Upper lobe of left lung (tissue), 6 donors: ENCODE results near the gene NME9. TPM values are rescaled to one million over a fixed set of nuclear protein-coding genes. Genes with fewer than 3 reads are reported as not detected.

Source experiments
- ATAC-seq, 2 donors: fragments of 200-7000 bp; cut with Tn5 transposase; one replicate each; pipeline ENCODE4 v1.9.1; 2022; ENCODE audit warnings: mild to moderate bottlenecking in 2 of 2, moderate library complexity in 2 of 2; ENCODE audit not compliant: low FRiP score in 2 of 2
- DNase-seq, 2 donors: peaks; one replicate each; pipeline ENCODE4 v3.0.0-alpha.2; 2019 to 2020
- H3K27ac ChIP-seq, 4 donors: fragments of 200-600 bp; sonication (generic); one replicate each; pipeline ENCODE4 v1.5.1; 2016 to 2019
- H3K27me3 ChIP-seq, 4 donors: fragments of 200-600 bp; sonication (generic); one replicate each; pipeline ENCODE4 v1.5.1; 2017 to 2019
- H3K36me3 ChIP-seq, 4 donors: fragments of 200-600 bp; sonication (generic); one replicate each; pipeline ENCODE4 v1.5.1; 2016 to 2019
- H3K4me1 ChIP-seq, 4 donors: fragments of 200-600 bp; sonication (generic); one replicate each; pipeline ENCODE4 v1.5.1; 2018 to 2019
- H3K4me3 ChIP-seq, 4 donors: fragments of 200-600 bp; sonication (generic); one replicate each; pipeline ENCODE4 v1.5.1; 2017 to 2019; ENCODE audit warnings: mild to moderate bottlenecking in 2 of 4, moderate library complexity in 1 of 4
- H3K9me3 ChIP-seq, 4 donors: fragments of 200-600 bp; sonication (generic); one replicate each; pipeline ENCODE4 v1.5.1; 2018 to 2019
- CTCF ChIP-seq, 6 experiments: fragments of 450-650 bp in 4 of 6; fragments of 200-600 bp in 2 of 6; sonication (generic) in 2 of 6; IDR thresholded peaks; one replicate each; pipeline ENCODE4 v1.5.1; 2016 to 2019; ENCODE audit warnings: antibody characterized with exemption in 6 of 6
- EP300 ChIP-seq, 4 donors: sonication (generic); formaldehyde crosslinking; IDR thresholded peaks; one replicate each; pipeline ENCODE4 v1.5.1; 2017; ENCODE audit warnings: antibody characterized with exemption in 4 of 4, control low read depth in 2 of 4
- POLR2A ChIP-seq, 4 donors: fragments of 450-650 bp; IDR thresholded peaks; one replicate each; pipeline ENCODE4 v1.5.1; 2016 to 2017; ENCODE audit warnings: antibody characterized with exemption in 4 of 4, mild to moderate bottlenecking in 2 of 4
- POLR2AphosphoS5 ChIP-seq, 2 donors: sonication (generic); formaldehyde crosslinking; IDR thresholded peaks; one replicate each; pipeline ENCODE4 v1.5.1; 2017; ENCODE audit warnings: antibody characterized with exemption in 2 of 2
- WGBS, 2 donors: methylation state at CpG; one replicate each; pipeline ENCODE4 v1.1.5; 2017 to 2018; 5-methylcytosine and 5-hydroxymethylcytosine counted together
- total RNA-seq, 6 donors: library from RNA; depleted of rRNA in 4 of 6; stranded (reverse); fragments of >200 nt in 4 of 6; gene quantifications; one replicate each; pipeline versions ENCODE4 v1.1.0 to v1.2.1, GENCODE V29; 2016 to 2021
- donor health status: DM: no; HTN: no; CAD: no; lungs with moderate emphysema.
- donor health status: DM: no; HTN: yes; CAD: no; lungs with severe emphysema.

Gene NME9
- total RNA-seq, 6 donors from 2014 or later, result 0.46 to 16.5 (median 3.3) TPM

DNA sequence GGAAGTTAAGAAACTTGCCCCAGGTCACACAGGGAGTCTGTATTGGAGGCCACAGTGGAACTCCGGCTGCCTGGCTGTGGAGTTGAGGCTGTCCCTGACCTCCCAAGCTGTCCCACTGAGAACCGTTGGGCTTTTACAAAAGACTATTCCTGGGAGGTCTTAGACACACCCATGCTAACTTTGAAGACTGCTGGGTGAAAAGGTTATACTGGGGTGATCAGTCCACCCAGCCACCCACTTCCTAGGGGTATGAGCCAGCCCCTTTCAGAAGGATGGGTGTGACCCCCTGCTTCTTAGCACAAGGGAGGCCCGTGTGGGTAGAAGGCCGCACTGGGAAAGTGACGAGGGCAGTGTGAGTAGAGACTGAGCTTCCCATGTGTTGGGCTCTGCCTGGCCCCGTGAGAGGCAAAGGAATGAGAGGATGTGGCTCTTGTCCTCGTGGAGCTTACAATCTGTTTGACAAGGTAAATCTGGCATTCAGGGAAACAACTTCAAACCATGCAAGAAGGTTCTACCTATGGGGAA is 37.7 kb upstream of the NME9 start:
- H3K4me3 ChIP-seq, result no peak overlapping the region
- H3K27me3 ChIP-seq, result no peaks in the 10 kb centered on the region
- H3K36me3 ChIP-seq, result no peaks in the 10 kb centered on the region
- no peak for DNase-seq
- peak in 1 of 2 donors; percentile 17 for ATAC-seq
- H3K4me1 ChIP-seq, result peaks cover 10 to 36% (median 20%) of the 10 kb centered on the region in 4 donors
- H3K9me3 ChIP-seq, result no peaks in the 10 kb centered on the region
- TF ChIP-seq EP300 (IDR thresholded peaks at IDR 0.05) (no peak), POLR2AphosphoS5 (IDR thresholded peaks at IDR 0.05) (no peak), CTCF (IDR thresholded peaks at IDR 0.05) (no peak), POLR2A (IDR thresholded peaks at IDR 0.05) (no peak)
- 79 to 89% methylated on average over 5 to 7 of the region's 7 CpGs for WGBS, 2 donors
- H3K27ac ChIP-seq, result peak overlapping the region in 3 of 4 donors; percentile 16 to 44 (median 28)

DNA sequence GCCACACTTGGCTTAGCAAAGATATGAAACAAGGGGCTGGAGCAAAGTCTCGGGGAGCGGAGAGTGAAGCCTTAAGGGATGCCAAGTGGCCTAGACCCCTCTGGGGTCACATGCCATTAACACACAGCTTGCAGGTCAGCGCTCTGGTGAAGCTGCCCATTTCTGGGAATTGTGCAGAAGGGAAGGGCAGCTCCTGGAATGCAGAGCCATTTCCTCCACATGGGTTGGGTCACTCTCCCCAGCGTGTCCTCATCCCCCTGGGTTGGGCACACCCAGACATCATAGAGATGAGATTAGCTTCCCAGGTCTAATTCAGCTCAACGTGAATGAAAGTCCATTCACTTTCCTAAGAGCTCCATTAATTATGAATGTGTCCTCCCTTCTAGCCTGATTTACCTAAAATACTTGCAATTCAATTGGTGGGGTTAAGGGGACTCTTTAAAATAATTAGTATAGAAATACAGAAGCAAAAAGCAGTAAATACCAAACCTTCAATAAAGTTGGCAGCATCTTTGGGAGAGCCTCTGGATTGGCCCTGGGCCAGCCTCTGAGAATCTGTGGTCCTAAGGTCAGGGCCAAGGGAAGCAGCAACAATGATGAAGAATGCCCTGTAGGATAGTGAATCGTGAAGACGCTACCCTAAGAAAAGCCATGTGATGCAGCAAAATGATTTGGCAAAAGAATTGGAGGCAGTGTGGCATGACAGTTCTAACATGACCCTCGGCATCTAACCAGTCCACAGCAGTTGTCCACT is 36.5 kb upstream of the NME9 start:
- H3K4me3 ChIP-seq, result no peak overlapping the region

DNA sequence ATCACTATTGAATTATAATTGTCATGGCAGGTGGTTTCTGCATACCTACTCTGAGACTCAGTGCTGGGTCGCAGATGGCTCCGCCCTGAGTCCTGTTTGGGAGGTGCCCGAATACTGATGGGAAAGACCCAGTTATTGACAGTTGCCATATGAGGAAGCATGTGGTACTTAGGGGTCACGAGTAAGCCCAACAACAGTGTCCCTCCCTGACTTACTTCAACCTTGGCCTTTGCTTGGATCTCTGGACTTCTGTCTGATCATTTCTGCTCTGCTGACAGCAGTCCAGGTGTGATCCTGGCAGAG is 35.6 kb upstream of the NME9 start:
- TF ChIP-seq POLR2AphosphoS5 (IDR thresholded peaks at IDR 0.05), result no peak
- TF ChIP-seq EP300 (IDR thresholded peaks at IDR 0.05), result no peak
- no peak for TF ChIP-seq CTCF (IDR thresholded peaks at IDR 0.05)
- no peak for TF ChIP-seq POLR2A (IDR thresholded peaks at IDR 0.05)
- no peaks in the 10 kb centered on the region for H3K27me3 ChIP-seq
- 86 to 94% methylated on average over 3 to 4 of the region's 4 CpGs for WGBS, 2 donors
- peak overlapping the region in 1 of 4 donors; percentile 21 for H3K27ac ChIP-seq
- H3K9me3 ChIP-seq, result no peaks in the 10 kb centered on the region
- peaks cover 10 to 36% (median 20%) of the 10 kb centered on the region in 4 donors for H3K4me1 ChIP-seq
- no peaks in the 10 kb centered on the region for H3K36me3 ChIP-seq
- DNase-seq (no peak), ATAC-seq (no peak)
- no peak overlapping the region for H3K4me3 ChIP-seq

More for the DNA sequence above, 36.5 kb upstream of the NME9 start:
- H3K36me3 ChIP-seq, result no peaks in the 10 kb centered on the region
- ATAC-seq (no peak), DNase-seq (no peak)
- peaks cover 10 to 36% (median 20%) of the 10 kb centered on the region in 4 donors for H3K4me1 ChIP-seq
- peak overlapping the region; percentile 5 to 44 (median 34) for H3K27ac ChIP-seq
- TF ChIP-seq POLR2A (IDR thresholded peaks at IDR 0.05) (no peak), POLR2AphosphoS5 (IDR thresholded peaks at IDR 0.05) (no peak), EP300 (IDR thresholded peaks at IDR 0.05) (peak in 1 of 4 donors; percentile 37), CTCF (IDR thresholded peaks at IDR 0.05) (no peak)
- no peaks in the 10 kb centered on the region for H3K9me3 ChIP-seq
- 56 to 69% methylated on average over 8 of the region's 8 CpGs for WGBS, 2 donors
- H3K27me3 ChIP-seq, result no peaks in the 10 kb centered on the region

GRCh38 chr3:138364356-138365252 is 35.0 kb upstream of the NME9 start:
- DNase-seq (no peak), ATAC-seq (no peak)
- H3K4me3 ChIP-seq, result no peak overlapping the region
- H3K27ac ChIP-seq, result no peak overlapping the region
- TF ChIP-seq EP300 (IDR thresholded peaks at IDR 0.05) (no peak), CTCF (IDR thresholded peaks at IDR 0.05) (no peak), POLR2A (IDR thresholded peaks at IDR 0.05) (no peak), POLR2AphosphoS5 (IDR thresholded peaks at IDR 0.05) (no peak)
- WGBS, 2 donors, result 86 to 87% methylated on average over 5 to 6 of the region's 6 CpGs
- peaks cover 10 to 36% (median 18%) of the 10 kb centered on the region in 4 donors for H3K4me1 ChIP-seq
- H3K27me3 ChIP-seq, result no peaks in the 10 kb centered on the region
- no peaks in the 10 kb centered on the region for H3K9me3 ChIP-seq
- no peaks in the 10 kb centered on the region for H3K36me3 ChIP-seq
